Measurements from ENCODE around the gene HOXB7. TPM values are rescaled to one million over a fixed set of nuclear protein-coding genes. Genes with fewer than 3 reads are reported as not detected.

Gene HOXB7
- total and polyA plus RNA-seq, 2 experiments from 2014 or later = 11.1 to 18.9 TPM

DNA sequence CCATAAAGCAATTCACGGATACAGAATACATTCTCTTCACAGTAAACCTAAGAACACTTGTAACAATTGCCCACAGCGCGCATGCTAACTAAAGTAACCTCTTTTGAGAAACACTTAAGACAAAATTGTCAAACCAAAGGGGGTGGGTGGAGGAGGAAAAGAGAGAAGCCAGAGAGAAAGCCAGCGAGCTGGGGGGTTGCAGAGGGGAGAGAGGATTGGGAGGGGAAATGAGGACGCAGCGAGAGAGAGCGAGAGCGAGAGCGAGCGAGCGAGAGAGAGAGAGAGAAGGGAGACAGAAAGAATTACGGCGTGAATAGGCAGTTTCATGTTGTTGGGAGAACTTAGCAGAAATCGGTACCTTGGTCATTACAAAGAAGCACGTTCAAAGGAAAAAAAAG, 1.6 kb upstream of the HOXB7 start:
- Histone ChIP-seq H3K9me2 (ENCODE audit: insufficient read depth) (no peaks in the 10 kb centered on the region), H3K9me3 (ENCODE audit: low read depth) (no peaks in the 10 kb centered on the region), H3K79me2 (ENCODE audit: insufficient read depth) (no peaks in the 10 kb centered on the region), H3K36me3 (ENCODE audit: low read depth) (no peaks in the 10 kb centered on the region), H3K9ac (no peak overlapping the region), H3K4me1 (ENCODE audit: insufficient read depth) (no peaks in the 10 kb centered on the region; the same call in 1 of the 2 replicates), H4K20me1 (ENCODE audit: insufficient read depth) (no peaks in the 10 kb centered on the region), H3K4me2 (ENCODE audit: unreplicated experiment) (peak overlapping the region; percentile 93), H3K27me3 (replicated peaks; ENCODE audit: insufficient read depth) (peaks cover 40% of the 10 kb centered on the region), H3K4me3 (peak overlapping the region; percentile 72), H3F3A (ENCODE audit: insufficient read depth) (no peaks in the 10 kb centered on the region), H2AFZ (peak overlapping the region; percentile 85), H3K27ac (no peak overlapping the region)
- WGBS, 2 experiments (ENCODE audit: low coverage in 1 of 2, low lambda C conversion rate in 2 of 2, missing lambda C conversion rate in 2 of 2) = 7 to 32% methylated on average over 4 to 15 of the region's 15 CpGs
- TF ChIP-seq EZH2 (IDR thresholded peaks at IDR 0.05; ENCODE audit: insufficient read depth, poor library complexity, severe bottlenecking) (no peak), EZH2phosphoT487 (IDR thresholded peaks at IDR 0.05; ENCODE audit: insufficient read depth, low read depth) (0 out of 2 replicates have a peak, but pooled peaks have one; percentile 21)
- in situ Hi-C loops (cut with MboI) = no loop called here
- DNase-seq = peak; percentile 36

DNA sequence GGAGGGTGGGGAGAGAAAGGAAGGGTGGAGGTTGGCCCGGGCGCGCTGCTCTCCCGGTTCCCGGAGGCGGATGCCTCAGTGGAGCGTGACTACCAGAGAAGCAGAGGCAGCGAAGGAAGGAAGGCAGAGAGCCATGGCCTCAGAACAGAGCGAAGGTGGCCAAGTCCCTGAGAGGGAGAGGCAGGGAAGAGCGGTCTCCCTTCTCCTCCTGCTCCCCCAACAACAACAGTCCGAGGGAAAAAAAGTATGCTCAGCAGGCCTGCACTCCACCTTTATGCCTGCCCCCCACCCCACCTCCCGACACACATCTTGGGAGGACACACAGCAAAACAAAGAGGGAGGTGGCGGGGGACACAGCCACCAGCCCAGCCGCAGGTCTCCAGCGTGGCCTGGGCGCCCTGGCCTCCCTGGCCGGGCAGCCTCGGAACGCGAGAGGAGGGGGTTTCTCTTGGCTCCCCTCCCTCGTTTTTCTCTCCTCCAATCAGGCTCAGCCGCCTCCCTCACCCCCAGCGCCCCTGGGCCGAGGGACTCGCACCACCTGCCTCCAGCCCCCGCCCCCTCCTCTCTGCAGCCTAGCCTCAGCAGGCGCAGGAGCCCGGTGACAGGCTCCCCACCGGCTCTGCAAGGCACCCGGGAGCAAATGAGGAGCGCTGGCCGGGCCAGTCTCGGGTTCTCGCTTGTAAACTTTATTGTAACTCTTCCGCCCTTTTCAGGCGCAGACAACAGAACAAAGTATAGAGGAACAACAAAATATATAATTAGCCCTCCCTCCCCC, 1.1 kb upstream of the HOXB7 start:
- peak overlapping the region; percentile 84; the same call in 1 of the 2 replicates for H3K9ac ChIP-seq

DNA sequence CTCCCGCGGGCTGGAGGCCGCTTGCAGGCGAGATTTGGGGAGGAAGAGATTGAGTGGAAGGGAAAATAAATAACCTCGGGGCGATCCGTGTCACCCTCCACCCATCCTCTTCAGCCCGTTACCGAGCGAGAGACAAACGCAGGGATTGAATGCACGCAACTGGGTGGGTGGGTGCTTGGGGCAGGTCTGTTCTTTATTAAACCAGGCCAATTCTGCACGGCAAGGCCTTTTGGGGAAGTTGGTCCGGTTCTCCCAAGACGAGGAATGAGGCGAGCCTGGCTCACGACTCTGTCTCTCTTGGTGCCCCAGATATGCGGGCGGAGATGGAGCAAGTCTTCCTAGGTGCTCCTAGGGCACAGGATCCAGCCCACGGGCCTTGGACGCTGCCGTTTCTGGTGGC, 396 bp upstream of the HOXB7 start:
- no peaks in the 10 kb centered on the region for H3K36me3 ChIP-seq (ENCODE audit: low read depth)
- H2AFZ ChIP-seq = peak overlapping the region; percentile 93
- peak overlapping the region; percentile 83 for H3K4me2 ChIP-seq (ENCODE audit: unreplicated experiment)
- 4 to 5% methylated on average over 22 of the region's 22 CpGs for WGBS, 2 experiments (ENCODE audit: low coverage in 1 of 2, low lambda C conversion rate in 2 of 2, missing lambda C conversion rate in 2 of 2)
- in situ Hi-C loops (cut with MboI) = no loop called here
- H4K20me1 ChIP-seq (ENCODE audit: insufficient read depth) = no peaks in the 10 kb centered on the region
- no peaks in the 10 kb centered on the region for H3K9me3 ChIP-seq (ENCODE audit: low read depth)
- peaks cover 28% of the 10 kb centered on the region for H3K27me3 ChIP-seq (replicated peaks; ENCODE audit: insufficient read depth)
- H3K9ac ChIP-seq = peak overlapping the region; percentile 84
- no peaks in the 10 kb centered on the region for H3K9me2 ChIP-seq (ENCODE audit: insufficient read depth)
- peak overlapping the region; percentile 77 for H3K4me3 ChIP-seq
- no peaks in the 10 kb centered on the region for H3F3A ChIP-seq (ENCODE audit: insufficient read depth)
- TF ChIP-seq EZH2phosphoT487 (IDR thresholded peaks at IDR 0.05; ENCODE audit: insufficient read depth, low read depth) = no peak
- TF ChIP-seq EZH2 (IDR thresholded peaks at IDR 0.05; ENCODE audit: insufficient read depth, poor library complexity, severe bottlenecking) = no peak
- H3K4me1 ChIP-seq (ENCODE audit: insufficient read depth) = no peaks in the 10 kb centered on the region; the same call in 1 of the 2 replicates
- no peaks in the 10 kb centered on the region for H3K79me2 ChIP-seq (ENCODE audit: insufficient read depth)
- H3K27ac ChIP-seq = peak overlapping the region; percentile 67
- peak; percentile 64 for DNase-seq

More for the DNA sequence above, 1.1 kb upstream of the HOXB7 start:
- Histone ChIP-seq H3K9me3 (ENCODE audit: low read depth) (no peaks in the 10 kb centered on the region), H3K9me2 (ENCODE audit: insufficient read depth) (no peaks in the 10 kb centered on the region), H3K36me3 (ENCODE audit: low read depth) (no peaks in the 10 kb centered on the region), H3K4me2 (ENCODE audit: unreplicated experiment) (peak overlapping the region; percentile 83), H3K4me3 (peak overlapping the region; percentile 77), H2AFZ (peak overlapping the region; percentile 93), H3K27me3 (replicated peaks; ENCODE audit: insufficient read depth) (peaks cover 34% of the 10 kb centered on the region), H3K79me2 (ENCODE audit: insufficient read depth) (no peaks in the 10 kb centered on the region), H3K27ac (no peak overlapping the region), H3K4me1 (ENCODE audit: insufficient read depth) (no peaks in the 10 kb centered on the region; the same call in 1 of the 2 replicates), H4K20me1 (ENCODE audit: insufficient read depth) (no peaks in the 10 kb centered on the region), H3F3A (ENCODE audit: insufficient read depth) (no peaks in the 10 kb centered on the region)
- peak; percentile 53 for DNase-seq
- WGBS, 2 experiments (ENCODE audit: low coverage in 1 of 2, low lambda C conversion rate in 2 of 2, missing lambda C conversion rate in 2 of 2) = 13 to 22% methylated on average over 22 to 34 of the region's 36 CpGs
- TF ChIP-seq EZH2 (IDR thresholded peaks at IDR 0.05; ENCODE audit: insufficient read depth, poor library complexity, severe bottlenecking) (no peak), EZH2phosphoT487 (IDR thresholded peaks at IDR 0.05; ENCODE audit: insufficient read depth, low read depth) (no peak)
- in situ Hi-C loops (cut with MboI) = no loop called here

DNA sequence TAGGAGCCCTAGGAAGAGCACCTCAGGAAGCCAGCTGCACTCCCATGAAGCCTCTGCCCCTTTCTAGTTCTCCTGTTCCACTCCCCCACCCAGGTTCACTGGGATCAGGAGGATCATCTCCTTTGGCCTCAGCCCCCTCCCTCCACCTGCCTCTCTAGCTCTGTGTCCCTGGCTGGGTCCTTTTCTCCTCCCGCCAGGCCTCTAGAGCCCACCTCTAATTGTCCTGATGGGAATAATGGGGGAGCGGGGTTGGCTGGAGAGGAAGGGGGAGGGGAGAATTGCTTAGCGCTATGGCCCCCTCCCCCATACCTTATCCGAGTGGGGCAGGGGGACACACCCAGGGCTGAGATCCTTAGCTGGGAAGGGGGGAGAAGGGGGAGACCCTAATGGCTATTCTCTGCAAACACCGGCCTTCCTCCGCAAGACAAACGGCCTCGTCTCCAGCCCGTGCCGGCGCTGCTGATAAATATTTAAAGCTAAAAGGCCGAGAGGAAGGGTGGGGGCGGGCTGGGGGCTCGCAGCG, 997 bp downstream of the HOXB7 start:
- TF ChIP-seq EZH2 (IDR thresholded peaks at IDR 0.05; ENCODE audit: insufficient read depth, poor library complexity, severe bottlenecking) (no peak), EZH2phosphoT487 (IDR thresholded peaks at IDR 0.05; ENCODE audit: insufficient read depth, low read depth) (no peak)
- no peak for DNase-seq
- Histone ChIP-seq H3K4me3 (peak overlapping the region; percentile 77), H3F3A (ENCODE audit: insufficient read depth) (no peaks in the 10 kb centered on the region), H4K20me1 (ENCODE audit: insufficient read depth) (no peaks in the 10 kb centered on the region), H3K4me2 (ENCODE audit: unreplicated experiment) (peak overlapping the region; percentile 83), H3K27me3 (replicated peaks; ENCODE audit: insufficient read depth) (peaks cover 14% of the 10 kb centered on the region), H3K27ac (no peak overlapping the region), H3K36me3 (ENCODE audit: low read depth) (no peaks in the 10 kb centered on the region), H3K9me2 (ENCODE audit: insufficient read depth) (no peaks in the 10 kb centered on the region), H3K4me1 (ENCODE audit: insufficient read depth) (no peaks in the 10 kb centered on the region; the same call in 1 of the 2 replicates), H3K9me3 (ENCODE audit: low read depth) (no peaks in the 10 kb centered on the region), H3K79me2 (ENCODE audit: insufficient read depth) (no peaks in the 10 kb centered on the region), H2AFZ (peak overlapping the region; percentile 93), H3K9ac (peak overlapping the region; percentile 84)
- in situ Hi-C loops (cut with MboI) = no loop called here
- 10 to 14% methylated on average over 14 to 15 of the region's 15 CpGs for WGBS, 2 experiments (ENCODE audit: low coverage in 1 of 2, low lambda C conversion rate in 2 of 2, missing lambda C conversion rate in 2 of 2)

Data from GM23248 (cell line).